GM21576 (cell line): ENCODE measurements around the gene CATSPER3.

ENCODE experiments used
- ATAC-seq: cut with Tn5 transposase; IDR thresholded peaks from one replicate; pipeline ENCODE4 v1.9.1; 2021; ENCODE audit warnings: mild to moderate bottlenecking, moderate library complexity; ENCODE audit not compliant: unreplicated experiment

The CATSPER3 gene

GRCh38 chr5:134967607-134968006 is at the start of gene CATSPER3:
CATSPER3 (plus strand) TSS chr5:134967907; CDS start chr5:134967992, 85 bp downstream.
- no peak for ATAC-seq

DNA sequence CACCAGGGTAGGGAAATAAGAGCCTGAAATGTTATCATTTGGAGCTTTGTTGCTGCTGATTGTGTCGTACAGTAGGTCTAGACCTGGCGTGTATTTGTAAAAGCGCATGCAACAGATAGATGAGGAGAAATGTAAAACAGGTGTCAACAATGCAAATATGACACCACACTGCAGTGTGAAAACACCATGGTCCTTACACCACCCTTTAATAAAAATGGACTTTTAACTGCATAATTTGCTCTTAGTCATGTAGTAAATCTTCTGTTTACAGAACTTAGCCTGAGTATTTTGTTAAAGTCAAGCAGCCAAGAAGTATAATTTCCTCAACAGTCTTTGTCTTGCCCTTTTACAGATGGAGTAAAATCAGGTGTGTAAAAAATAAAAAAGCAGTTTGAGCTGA is 48.8 kb upstream of the CATSPER3 start:
- ATAC-seq, result no peak

DNA sequence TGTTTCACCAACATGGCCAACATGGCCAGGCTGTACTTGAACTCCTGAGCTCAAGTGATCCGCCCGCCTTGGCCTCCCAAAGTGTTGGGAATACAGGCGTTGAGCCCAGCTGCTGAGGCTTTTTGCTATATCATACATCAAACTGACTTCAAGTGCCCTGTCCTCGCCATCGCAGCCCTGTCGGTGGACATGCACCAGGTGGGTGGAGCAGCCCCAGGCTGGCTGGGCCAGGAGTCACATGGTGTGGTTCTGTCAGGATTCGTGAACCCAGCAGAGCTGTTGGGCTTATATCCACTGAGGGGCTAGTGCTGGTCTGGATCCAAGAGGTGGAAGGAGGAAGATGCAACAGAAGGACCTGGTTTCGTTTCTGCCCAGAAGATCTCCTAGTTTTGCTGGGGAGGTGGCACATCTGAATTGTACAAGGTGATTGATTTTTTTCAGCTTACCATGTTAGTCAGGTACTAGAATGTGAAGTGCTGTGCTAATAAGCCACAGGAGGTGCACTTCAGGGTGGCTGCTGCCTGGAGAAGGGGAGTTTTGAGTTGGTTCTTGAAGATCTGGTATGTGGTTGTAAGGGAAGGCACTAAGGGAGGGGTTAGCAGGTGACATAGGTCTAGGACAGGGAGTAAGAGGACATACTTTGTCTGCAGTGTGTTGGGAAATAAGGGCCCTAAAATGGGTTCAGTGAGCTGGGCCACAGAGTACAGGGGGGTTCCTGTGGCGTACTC is 46.7 kb upstream of the CATSPER3 start:
- no peak for ATAC-seq

GRCh38 chr5:134932508-134932907 is 35.2 kb upstream of the CATSPER3 start:
- no peak for ATAC-seq

- ATAC-seq, result no peak
Observed at GRCh38 chr5:134934202-134934601, 33.5 kb upstream of the CATSPER3 start.

DNA sequence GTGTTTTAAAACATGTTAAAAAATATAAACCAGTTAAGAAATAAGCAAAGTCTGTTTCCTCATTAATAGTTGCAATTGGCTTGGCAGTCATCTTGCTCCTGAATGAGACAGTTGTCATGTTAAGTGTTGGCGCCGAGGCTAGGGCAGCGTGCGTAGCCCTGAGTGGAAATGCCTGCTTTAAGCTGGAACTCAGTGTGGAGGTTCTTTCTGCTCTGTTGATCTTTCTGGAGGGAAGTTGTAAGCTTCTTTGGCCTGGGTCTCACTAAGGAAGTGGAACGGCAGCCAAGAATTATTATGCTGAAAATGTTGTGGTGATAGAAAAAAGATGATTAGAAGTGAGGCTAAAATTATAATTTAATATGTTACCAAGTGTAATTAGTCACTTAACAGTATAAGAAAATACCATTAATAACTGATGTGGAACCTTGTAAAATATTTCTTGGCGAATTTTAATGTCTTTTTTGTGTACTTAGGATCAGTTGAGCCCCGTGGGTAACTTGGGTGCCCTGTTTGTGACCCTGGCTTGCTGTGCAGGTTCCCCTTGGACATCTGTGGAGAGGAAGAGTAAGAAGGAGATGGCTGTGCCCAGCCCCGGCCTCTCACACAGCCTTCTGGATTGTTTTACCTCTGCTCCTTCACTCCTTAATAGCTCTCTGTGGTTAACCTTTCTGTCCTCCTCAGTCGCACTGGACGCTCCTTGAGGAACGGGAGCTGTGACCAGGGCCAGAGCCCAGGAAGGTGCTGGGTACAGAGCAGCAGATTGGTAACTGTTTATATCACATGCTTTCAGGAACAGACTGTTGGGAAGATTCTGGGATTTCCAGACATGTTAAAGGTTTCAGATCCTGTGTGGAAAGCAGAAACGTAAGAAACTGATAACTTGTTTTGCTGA is 31.8 kb upstream of the CATSPER3 start:
- ATAC-seq, result no peak

- no peak for ATAC-seq
Observed at GRCh38 chr5:134937526-134937925, 30.2 kb upstream of the CATSPER3 start.

DNA sequence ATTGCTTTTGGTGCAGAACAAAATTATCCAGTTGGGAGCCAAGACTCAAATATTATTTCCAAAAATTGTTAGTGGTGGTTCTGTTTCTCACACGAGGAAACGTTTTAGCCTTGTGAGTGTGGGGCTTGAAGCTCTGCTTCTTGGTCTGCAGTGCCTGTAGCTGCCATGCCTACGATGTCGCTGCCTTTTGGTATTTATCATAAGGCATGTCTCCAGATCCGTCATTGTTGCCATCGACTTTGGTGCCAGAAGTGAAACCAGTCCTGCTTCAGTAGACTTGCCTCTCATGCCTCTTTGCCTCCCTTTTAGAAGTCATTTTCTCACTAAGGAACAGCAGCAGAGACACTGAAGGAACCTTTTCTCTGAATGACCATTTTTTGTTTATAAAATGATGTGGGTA is 29.7 kb upstream of the CATSPER3 start:
- ATAC-seq, result no peak

- ATAC-seq, result no peak
Observed at GRCh38 chr5:134939500-134939899, 28.2 kb upstream of the CATSPER3 start.

DNA sequence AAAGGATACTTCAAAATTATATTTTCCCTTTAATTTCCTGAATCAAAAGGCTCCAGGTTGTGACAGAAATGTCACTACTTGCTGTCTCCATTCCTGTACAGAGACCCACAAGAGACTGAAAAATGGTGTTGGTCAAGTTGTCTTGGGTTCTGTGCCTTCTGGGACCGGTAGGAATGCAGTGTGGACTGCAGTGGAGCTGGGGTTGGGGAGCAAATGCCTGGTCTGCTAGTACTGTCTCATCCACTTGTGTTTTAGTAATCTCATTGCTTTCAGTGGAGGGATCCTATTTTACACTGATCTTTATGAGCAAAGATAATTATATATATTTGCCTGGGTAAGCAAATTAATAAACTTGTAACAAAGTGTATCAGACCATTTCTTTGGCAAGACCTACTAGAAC is 24.2 kb upstream of the CATSPER3 start:
- no peak for ATAC-seq

GRCh38 chr5:134944630-134945029 is 23.1 kb upstream of the CATSPER3 start:
- ATAC-seq, result no peak

DNA sequence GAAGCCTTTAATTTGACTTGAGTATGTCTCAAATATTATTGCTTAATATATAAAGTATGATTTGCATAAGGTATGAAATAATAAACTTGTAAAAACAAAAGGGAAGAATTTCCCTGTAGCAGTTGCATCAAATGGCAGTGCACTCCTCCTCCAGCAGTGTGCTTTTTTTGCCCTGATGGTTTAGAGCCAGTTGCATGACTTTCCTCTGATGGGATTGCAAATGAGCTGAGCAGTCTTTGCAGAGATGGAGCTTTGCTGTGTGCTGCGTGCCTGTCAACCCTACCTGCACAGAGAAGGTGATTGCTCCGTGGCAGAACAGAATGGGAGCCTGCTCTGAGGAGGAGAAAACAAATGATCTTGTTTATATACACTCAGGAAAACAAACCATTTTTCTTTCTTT is 22.7 kb upstream of the CATSPER3 start:
- ATAC-seq, result no peak

DNA sequence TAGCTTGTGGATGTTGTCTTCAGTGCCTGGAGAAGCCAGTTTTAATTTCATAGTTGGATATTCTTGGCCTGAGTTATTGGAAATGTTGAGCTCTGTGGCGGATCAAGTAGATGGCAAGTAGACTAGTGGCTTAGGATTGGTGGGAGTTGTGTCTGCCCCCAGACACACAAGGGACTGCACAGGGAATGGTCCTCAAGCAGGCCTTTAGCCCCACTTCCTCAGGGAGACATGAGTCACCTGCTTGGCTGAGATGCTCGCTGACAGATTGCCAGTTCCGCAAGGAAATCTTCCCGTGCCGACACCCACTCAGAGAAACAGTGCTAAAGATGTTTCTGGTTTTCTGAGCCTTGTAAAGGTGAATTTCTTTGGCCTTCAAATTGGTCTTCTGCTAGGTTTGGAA is 18.8 kb upstream of the CATSPER3 start:
- ATAC-seq, result no peak

DNA sequence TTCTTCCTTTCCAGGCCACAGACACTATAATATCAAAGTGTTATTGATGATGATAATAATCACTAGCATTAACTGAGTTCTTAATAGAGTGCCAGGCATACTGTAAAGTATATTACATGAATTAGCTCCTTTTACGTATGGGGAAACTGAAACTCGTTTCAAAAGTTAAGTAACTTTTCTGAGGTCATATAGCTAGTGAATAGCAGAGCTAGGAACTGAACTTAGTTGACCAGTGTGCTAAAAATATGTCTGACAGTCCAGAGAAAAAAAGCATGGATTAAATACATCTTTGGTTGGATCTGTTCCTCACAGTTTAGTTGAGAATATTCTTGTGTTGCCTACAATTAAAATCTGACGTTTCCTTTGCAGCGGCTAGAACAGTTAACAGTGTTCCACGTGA is 18.4 kb upstream of the CATSPER3 start:
- no peak for ATAC-seq

DNA sequence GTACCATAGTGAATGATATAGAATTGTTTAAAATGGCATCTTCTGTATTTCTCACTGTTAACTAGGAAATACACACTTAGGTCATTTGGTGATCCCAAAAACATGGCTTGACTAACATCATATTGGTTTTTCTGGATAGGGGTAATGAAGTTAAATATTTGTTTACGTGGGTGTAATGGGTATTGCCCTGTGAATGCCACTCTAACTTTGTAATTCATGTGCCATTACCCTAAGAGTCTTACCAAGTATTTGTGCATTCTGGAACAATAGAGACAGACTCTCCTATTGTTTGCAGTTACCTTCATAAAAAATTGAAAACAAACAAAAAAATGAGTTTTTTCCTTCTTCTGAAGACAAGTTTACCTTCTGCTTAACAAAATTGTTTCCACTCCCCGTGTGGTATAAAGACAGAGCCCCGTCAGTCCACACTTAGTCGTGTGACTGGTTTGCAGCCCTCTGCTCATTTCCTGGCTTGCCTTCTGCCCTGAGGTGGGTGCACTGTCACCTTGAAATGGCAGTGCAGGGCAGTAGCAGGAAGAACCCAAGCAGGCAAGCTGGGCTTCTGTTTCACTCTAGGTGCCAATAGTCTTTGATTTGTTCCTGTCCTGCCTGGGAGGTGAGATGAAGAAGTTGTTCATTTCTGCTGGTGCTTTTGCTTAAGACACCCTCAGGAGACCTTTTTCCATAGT is 9.6 kb upstream of the CATSPER3 start:
- no peak for ATAC-seq

DNA sequence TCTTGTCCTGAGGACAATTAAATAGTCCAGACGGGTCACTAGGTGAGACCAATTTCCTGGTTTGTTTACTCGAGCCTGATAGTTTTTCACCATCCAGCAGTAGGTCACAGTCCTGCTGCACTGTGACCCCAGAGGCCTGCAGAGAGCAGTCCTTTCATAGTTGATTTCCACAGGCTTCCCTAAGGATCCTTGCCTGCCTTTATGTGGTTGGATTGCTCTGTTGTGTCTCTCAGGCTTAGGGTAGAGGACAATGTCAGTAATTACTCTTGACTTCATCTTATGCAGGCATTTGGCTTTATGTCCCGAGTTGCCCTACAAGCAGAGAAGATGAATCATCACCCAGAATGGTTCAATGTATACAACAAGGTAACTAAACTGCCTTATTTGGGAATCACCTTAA is 9.0 kb upstream of the CATSPER3 start:
- ATAC-seq, result no peak

GRCh38 chr5:134963098-134963497 is 4.6 kb upstream of the CATSPER3 start:
- no peak for ATAC-seq

DNA sequence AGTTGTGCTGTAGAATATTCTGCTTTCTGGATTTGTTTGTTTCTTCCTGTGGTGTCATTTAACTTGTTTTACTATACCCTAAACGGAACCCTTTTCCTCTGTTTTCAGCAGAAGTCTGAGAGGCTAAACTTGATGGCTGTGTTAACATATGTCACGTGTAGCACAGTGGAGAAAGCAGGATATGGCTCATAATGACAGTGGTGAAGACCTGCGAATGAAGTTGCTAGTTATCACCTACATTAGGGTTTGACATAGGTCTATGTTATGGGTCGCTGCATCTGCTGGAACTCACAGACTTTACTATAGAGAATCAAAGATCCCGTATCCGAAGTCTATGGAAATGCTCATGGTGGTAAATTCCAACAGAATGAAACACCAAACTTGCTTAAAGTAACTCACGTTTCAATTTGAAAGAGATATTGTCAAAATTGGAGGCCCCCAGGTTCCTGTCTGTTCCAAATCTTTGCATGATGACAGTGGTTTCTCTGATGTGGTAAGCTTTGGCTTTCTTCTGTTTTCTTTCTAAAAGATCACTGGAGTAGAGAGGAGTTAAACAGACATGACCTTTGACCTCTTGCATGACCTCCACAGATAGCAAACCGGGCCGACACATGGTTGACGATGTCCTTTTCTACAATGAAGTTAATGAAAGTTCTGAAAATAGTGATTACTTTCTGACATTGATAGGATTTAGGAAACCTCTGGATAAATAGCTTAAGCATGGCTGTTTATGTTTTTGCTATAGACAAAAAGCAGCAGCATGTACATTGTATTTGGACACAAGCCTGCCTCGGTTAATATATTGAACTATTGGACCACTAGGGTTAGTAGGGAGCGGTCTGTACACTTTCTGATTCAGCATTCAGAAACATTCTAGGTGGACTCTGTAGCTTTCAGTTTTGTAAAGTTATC is 3.1 kb upstream of the CATSPER3 start:
- no peak for ATAC-seq

DNA sequence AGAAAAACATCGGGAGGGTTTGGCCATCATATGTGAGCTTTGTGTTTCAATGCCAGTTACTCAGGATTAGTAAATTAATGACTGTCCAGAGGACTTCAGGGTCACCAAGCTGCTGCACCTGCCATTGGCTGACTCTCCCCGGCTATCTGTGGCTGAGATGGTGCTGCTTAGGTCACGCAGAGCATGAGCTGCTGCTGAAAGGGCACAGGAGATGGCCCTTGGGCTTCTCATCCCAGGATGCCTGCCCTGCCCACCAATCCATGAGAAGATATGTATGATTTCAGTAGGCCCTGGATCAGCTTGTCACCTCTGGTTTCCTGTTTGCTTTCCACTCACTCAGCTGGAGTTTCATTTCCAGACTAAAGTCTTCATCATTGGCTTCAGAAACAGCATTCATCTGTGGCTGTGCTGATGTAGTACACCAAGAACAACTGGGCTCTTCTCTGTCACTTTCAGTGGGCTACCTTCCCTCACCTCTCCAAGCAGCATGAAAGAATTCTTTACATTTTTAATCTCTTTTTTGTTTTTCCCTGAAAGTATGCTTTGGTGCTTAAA is 2.4 kb upstream of the CATSPER3 start:
- no peak for ATAC-seq

DNA sequence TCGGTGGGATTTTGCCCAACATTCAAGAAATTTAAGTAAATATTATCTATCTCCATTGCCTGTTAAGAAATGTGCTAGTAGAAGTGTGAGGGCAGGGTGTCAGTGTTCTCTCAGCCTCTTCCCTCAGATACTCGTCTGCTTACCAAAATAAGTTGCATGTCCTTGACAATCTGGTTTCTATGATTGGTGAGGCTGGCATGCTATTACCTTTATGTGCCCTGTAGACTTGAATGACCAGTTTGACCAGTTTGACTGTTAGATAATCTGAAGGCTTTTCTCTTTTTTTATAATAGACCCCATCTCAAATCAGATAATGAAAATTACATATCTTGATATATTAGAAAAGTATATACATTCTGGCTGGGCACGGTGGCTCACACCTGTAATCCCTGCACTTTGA is 348 bp downstream of the CATSPER3 start:
- ATAC-seq, result no peak
